DOHH2 (cell line): ENCODE data around the gene HCRTR1.

ENCODE experiments used
- H3F3A ChIP-seq: fragments of 200-600 bp; sonication (generic), shearing (Covaris generic); 2 replicates; pipeline ENCODE4 v1.6.0; 2016; ENCODE audit warnings: antibody characterized with exemption, mild to moderate bottlenecking; ENCODE audit not compliant: control insufficient read depth, insufficient read depth
- H3K27ac ChIP-seq: fragments of 200-600 bp; sonication (generic); 2 replicates; pipeline ENCODE4 v1.5.1; 2014; ENCODE audit warnings: low read depth, mild to moderate bottlenecking, low read length, moderate library complexity
- H3K27me3 ChIP-seq: fragments of 200-600 bp; sonication (generic); 2 replicates; pipeline ENCODE4 v1.6.1; 2014; ENCODE audit warnings: mild to moderate bottlenecking, low read length, mixed read lengths; ENCODE audit not compliant: control insufficient read depth
- H3K36me3 ChIP-seq: fragments of 200-600 bp; sonication (generic); 2 replicates; pipeline ENCODE4 v1.6.1; 2014; ENCODE audit warnings: mild to moderate bottlenecking, low read length, moderate library complexity, mixed read lengths; ENCODE audit not compliant: control insufficient read depth
- H3K4me1 ChIP-seq: fragments of 200-600 bp; sonication (generic); 2 replicates; pipeline ENCODE4 v1.6.1; 2014; ENCODE audit warnings: mild to moderate bottlenecking, low read length, mixed read lengths; ENCODE audit not compliant: control insufficient read depth
- H3K4me2 ChIP-seq: fragments of 200-600 bp; sonication (generic); 2 replicates; pipeline ENCODE4 v1.6.0; 2014; ENCODE audit warnings: mild to moderate bottlenecking, low read length, moderate library complexity
- H3K4me3 ChIP-seq: fragments of 200-600 bp; sonication (generic); 2 replicates; pipeline ENCODE4 v1.5.1; 2014; ENCODE audit warnings: mild to moderate bottlenecking, low read length, mixed read lengths
- H3K79me2 ChIP-seq: fragments of 200-600 bp; sonication (generic); 2 replicates; pipeline ENCODE4 v1.6.1; 2014; ENCODE audit warnings: mild to moderate bottlenecking, low read length, mixed read lengths; ENCODE audit not compliant: control insufficient read depth
- H3K9me2 ChIP-seq: fragments of 200-600 bp; sonication (generic); replicated peaks from 2 replicates; pipeline ENCODE4 v1.6.1; 2014; ENCODE audit warnings: mild to moderate bottlenecking, low read length, mixed read lengths; ENCODE audit not compliant: control insufficient read depth
- H3K9me3 ChIP-seq: fragments of 200-600 bp; sonication (generic); 2 replicates; pipeline ENCODE4 v1.6.1; 2014; ENCODE audit warnings: antibody characterized with exemption, low read length, mixed read lengths; ENCODE audit not compliant: control insufficient read depth, insufficient read depth
- H4K20me1 ChIP-seq: fragments of 200-600 bp; sonication (generic); 2 replicates; pipeline ENCODE4 v1.6.0; 2014; ENCODE audit warnings: low read depth, mild to moderate bottlenecking, antibody characterized with exemption, low read length, moderate library complexity; ENCODE audit not compliant: control insufficient read depth, insufficient read depth
- CTCF ChIP-seq: fragments of 200-600 bp; sonication (generic); IDR thresholded peaks from one replicate; pipeline ENCODE4 v1.5.1; 2014; ENCODE audit warnings: antibody characterized with exemption, mild to moderate bottlenecking, low read depth, low read length; ENCODE audit not compliant: poor library complexity, severe bottlenecking
- EZH2phosphoT487 ChIP-seq: fragments of 200-600 bp; sonication (generic); IDR thresholded peaks from 2 replicates; pipeline ENCODE4 v1.6.1; 2017; ENCODE audit warnings: borderline replicate concordance, mild to moderate bottlenecking, antibody characterized with exemption, low read length, moderate library complexity, mixed read lengths

The HCRTR1 gene

GRCh38 chr1:31662463-31662862 lies 45.0 kb downstream of the HCRTR1 start:
- Histone ChIP-seq H3K4me3 (no peak overlapping the region), H3K4me2 (no peak overlapping the region), H3F3A (no peaks in the 10 kb centered on the region), H3K36me3 (no peaks in the 10 kb centered on the region), H3K27me3 (peaks cover 11% of the 10 kb centered on the region; the same call in 1 of the 2 replicates), H3K4me1 (no peaks in the 10 kb centered on the region), H4K20me1 (no peaks in the 10 kb centered on the region), H3K9me3 (no peaks in the 10 kb centered on the region), H3K79me2 (no peaks in the 10 kb centered on the region), H3K27ac (no peak overlapping the region), H3K9me2 (no peaks in the 10 kb centered on the region)
- TF ChIP-seq CTCF (no peak), EZH2phosphoT487 (no peak)

- H3K79me2 ChIP-seq: no peaks in the 10 kb centered on the region
- no peak overlapping the region for H3K27ac ChIP-seq
- no peaks in the 10 kb centered on the region for H3K36me3 ChIP-seq
- no peaks in the 10 kb centered on the region for H3K4me1 ChIP-seq
- H4K20me1 ChIP-seq: no peaks in the 10 kb centered on the region
- H3F3A ChIP-seq: no peaks in the 10 kb centered on the region
- H3K9me3 ChIP-seq: no peaks in the 10 kb centered on the region
- peaks cover 18% of the 10 kb centered on the region for H3K27me3 ChIP-seq
- TF ChIP-seq CTCF (peak; percentile 97), EZH2phosphoT487 (no peak)
- H3K9me2 ChIP-seq: no peaks in the 10 kb centered on the region
- H3K4me3 ChIP-seq: no peak overlapping the region
- H3K4me2 ChIP-seq: no peak overlapping the region
These were observed 46.3 kb downstream of the HCRTR1 start for GRCh38 chr1:31663622-31664452.

- Histone ChIP-seq H3K27me3 (peaks cover 24% of the 10 kb centered on the region), H3K4me2 (no peak overlapping the region), H3K4me1 (no peaks in the 10 kb centered on the region), H3K4me3 (no peak overlapping the region), H3K36me3 (no peaks in the 10 kb centered on the region), H3F3A (no peaks in the 10 kb centered on the region), H4K20me1 (no peaks in the 10 kb centered on the region), H3K79me2 (no peaks in the 10 kb centered on the region), H3K9me2 (no peaks in the 10 kb centered on the region), H3K9me3 (no peaks in the 10 kb centered on the region), H3K27ac (no peak overlapping the region)
- TF ChIP-seq EZH2phosphoT487 (no peak), CTCF (no peak)
These were observed 47.0 kb downstream of the HCRTR1 start for GRCh38 chr1:31664528-31664927.
